Body of pancreas (tissue), 4 donors: ENCODE results near the gene SCIMP. TPM values are rescaled to one million over a fixed set of nuclear protein-coding genes. Genes with fewer than 3 reads are reported as not detected.
A peak's percentile ranks its signal among the peaks of the same experiment; 100 is the strongest.

ENCODE experiments used
- ATAC-seq: fragments of 150-250 bp; one replicate; pipeline ENCODE4 v1.9.1; 2016
- DNase-seq, 4 donors: peaks; one replicate each; pipeline ENCODE4 v3.0.0-alpha.2; 2019
- H3K27ac ChIP-seq, 4 donors: fragments of 200-600 bp; sonication (generic); 1 replicate in 3 of 4; 2 replicates in 1 of 4; pipeline versions ENCODE4 v1.5.1 to v1.6.1; 2016 to 2019; ENCODE audit warnings: mild to moderate bottlenecking in 1 of 4, mixed read lengths in 1 of 4, moderate library complexity in 1 of 4
- H3K27me3 ChIP-seq, 2 donors: fragments of 200-600 bp; sonication (generic); one replicate each; pipeline ENCODE4 v1.6.0; 2016; ENCODE audit warnings: mild to moderate bottlenecking in 1 of 2
- H3K36me3 ChIP-seq, 2 donors: fragments of 200-600 bp; sonication (generic); replicated peaks in 1 of 2; 2 replicates each; pipeline ENCODE4 v1.5.1; 2016; ENCODE audit warnings: low read depth in 2 of 2; ENCODE audit not compliant: insufficient read depth in 1 of 2
- H3K4me1 ChIP-seq: fragments of 200-600 bp; sonication (generic); one replicate; pipeline ENCODE4 v1.6.0; 2016
- H3K4me3 ChIP-seq, 2 donors: fragments of 200-600 bp; sonication (generic); 1 replicate in 1 of 2; 2 replicates in 1 of 2; pipeline ENCODE4 v1.5.1; 2016 to 2019
- H3K9me3 ChIP-seq, 3 donors: fragments of 200-600 bp; sonication (generic); 1 replicate in 2 of 3; 2 replicates in 1 of 3; pipeline ENCODE4 v1.5.1; 2016
- POLR2A ChIP-seq, 3 donors: fragments of 450-650 bp; IDR thresholded peaks; one replicate each; pipeline ENCODE4 v1.6.1; 2016; ENCODE audit warnings: antibody characterized with exemption in 3 of 3, mild to moderate bottlenecking in 2 of 3
- WGBS, 2 donors: methylation state at CpG; one replicate each; pipeline ENCODE4 v1.1.5; 2017; 5-methylcytosine and 5-hydroxymethylcytosine counted together
- intact Hi-C: fragments of 100-400 bp; cut with DNase I; formaldehyde crosslinking; loops from one replicate; pipeline ENCODE4 v1.15.1; 2023
- total RNA-seq, 2 donors: library from RNA; depleted of rRNA; stranded (reverse); fragments of >200 nt; gene quantifications; one replicate each; pipeline ENCODE4 v1.1.0, GENCODE V29; 2016
- TF ChIP-seq, protein P1 (sequence below), 7 experiments: fragments of 450-650 bp in 4 of 7; fragments of 200-600 bp in 3 of 7; sonication (generic) in 3 of 7; IDR thresholded peaks; one replicate each; pipeline ENCODE4 v1.5.1; 2016 to 2019; ENCODE audit warnings: antibody characterized with exemption in 7 of 7

SCIMP gene
- 1 to 10 TPM in 1 of 2 donors, under 1 TPM in 1; 0.33 to 2.1 TPM for total RNA-seq

DNA sequence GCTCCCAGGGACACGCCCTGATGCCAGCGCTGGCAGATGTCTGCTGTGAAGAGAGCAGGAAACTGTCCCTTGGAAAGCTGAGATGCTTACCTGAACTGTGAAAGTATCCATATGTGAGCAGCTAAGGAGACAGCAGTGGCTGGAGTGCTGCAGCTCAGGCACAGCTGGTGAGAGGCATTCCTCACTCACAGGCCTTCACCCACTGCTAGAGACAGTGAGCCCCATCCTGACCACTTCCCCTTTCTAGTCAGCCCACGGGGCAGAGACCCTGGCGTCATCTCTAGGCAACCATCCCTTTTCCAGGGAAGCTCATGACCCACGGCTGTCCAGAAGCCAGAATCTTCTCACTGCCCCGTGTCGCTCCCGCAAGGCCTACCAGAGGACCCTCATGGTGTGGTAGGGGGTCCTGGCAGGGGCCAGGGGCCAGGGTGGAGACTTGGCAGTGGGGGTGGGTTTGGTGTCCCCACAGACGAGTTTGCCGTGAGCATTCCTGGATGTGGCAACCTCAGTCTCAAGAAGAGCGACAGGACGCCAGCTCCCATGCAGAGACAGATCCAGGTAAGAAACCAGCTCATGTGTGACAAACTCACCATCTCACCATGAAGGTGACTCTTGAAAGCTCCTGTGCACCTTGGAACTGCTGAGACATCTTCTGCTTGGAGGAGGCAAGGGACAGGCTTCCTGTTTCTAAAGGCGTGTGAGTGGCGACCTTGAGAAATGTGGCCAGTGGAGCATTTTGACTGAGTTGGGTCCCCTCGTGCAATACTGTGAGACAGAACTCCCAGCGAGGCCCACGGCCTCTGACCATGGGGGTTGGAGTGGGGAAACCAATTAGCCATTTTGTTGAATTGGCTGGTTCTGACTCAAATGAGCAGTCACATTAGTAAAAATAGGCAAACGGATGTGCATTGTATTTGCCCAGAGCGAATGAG is at the start of gene SCIMP:
Gene SCIMP (minus strand): TSS at position 216 of the 932 bp plus-strand sequence. CDS start 105 bp downstream, at position 111.
- peak within 1 kb of the TSS in 1 of 4 donors; percentile 49 for H3K27ac ChIP-seq
- H3K9me3 ChIP-seq: no peaks in the 10 kb centered on the region
- intact Hi-C loops: no loop called here
- H3K27me3 ChIP-seq: no peaks in the 10 kb centered on the region
- peaks cover 7% of the 10 kb centered on the region for H3K4me1 ChIP-seq
- peak in 2 of 4 donors; percentile 14 to 59 for DNase-seq
- 80 to 85% methylated on average over 15 to 17 of the region's 19 CpGs for WGBS, 2 donors
- no peak for ATAC-seq
- H3K36me3 ChIP-seq: no peaks in the 10 kb centered on the region
- TF ChIP-seq, protein P1, sequence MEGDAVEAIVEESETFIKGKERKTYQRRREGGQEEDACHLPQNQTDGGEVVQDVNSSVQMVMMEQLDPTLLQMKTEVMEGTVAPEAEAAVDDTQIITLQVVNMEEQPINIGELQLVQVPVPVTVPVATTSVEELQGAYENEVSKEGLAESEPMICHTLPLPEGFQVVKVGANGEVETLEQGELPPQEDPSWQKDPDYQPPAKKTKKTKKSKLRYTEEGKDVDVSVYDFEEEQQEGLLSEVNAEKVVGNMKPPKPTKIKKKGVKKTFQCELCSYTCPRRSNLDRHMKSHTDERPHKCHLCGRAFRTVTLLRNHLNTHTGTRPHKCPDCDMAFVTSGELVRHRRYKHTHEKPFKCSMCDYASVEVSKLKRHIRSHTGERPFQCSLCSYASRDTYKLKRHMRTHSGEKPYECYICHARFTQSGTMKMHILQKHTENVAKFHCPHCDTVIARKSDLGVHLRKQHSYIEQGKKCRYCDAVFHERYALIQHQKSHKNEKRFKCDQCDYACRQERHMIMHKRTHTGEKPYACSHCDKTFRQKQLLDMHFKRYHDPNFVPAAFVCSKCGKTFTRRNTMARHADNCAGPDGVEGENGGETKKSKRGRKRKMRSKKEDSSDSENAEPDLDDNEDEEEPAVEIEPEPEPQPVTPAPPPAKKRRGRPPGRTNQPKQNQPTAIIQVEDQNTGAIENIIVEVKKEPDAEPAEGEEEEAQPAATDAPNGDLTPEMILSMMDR (IDR thresholded peaks at IDR 0.05): no peak
- peak in 1 of 3 donors; percentile 48 for TF ChIP-seq POLR2A (IDR thresholded peaks at IDR 0.05)
- no peak within 1 kb of the TSS for H3K4me3 ChIP-seq

DNA sequence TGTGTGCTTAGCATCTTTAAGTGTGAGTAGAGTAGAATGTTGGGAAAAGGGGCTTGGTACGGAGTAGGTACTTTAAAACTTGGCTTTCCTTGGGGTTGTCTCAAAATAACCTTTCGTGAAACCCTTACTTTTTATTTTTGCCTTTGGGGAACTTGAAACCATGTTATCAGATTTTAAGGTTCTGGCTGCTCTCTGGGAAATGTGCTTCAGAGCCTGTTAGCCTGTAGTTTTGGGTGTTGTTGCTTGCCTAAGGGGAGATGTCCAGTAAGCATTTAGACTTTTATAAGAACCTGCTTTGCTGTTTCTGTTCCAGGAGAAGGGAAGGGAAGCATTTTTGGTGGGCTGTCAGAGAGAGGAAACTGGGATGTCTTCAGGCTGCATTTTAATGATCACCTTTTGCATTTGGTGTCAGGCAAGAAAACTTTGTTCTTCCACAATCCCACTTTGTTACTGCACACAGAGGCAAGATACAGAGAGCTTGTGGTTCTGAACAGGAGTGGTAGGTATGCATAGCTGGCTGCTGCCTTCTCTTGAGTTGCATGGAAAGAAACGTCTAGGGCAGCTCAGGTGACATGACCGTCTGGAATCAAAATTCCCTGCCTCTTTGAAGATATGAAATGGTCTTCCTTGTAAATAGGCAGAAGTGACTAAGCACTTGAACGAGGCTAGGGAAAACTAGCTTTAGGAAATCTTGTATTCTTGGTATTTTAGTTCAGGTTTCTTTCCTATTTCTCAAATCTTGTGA is 49.1 kb upstream of the SCIMP start:
- Histone ChIP-seq H3K36me3 (no peaks in the 10 kb centered on the region), H3K9me3 (no peaks in the 10 kb centered on the region), H3K27ac (no peak overlapping the region), H3K27me3 (no peaks in the 10 kb centered on the region), H3K4me1 (peaks cover 39% of the 10 kb centered on the region), H3K4me3 (no peak overlapping the region)
- intact Hi-C loops: no loop called here
- no peak for DNase-seq
- 43 to 52% methylated on average over 5 of the region's 5 CpGs for WGBS, 2 donors
- ATAC-seq: no peak
- no peak for TF ChIP-seq POLR2A (IDR thresholded peaks at IDR 0.05)
- TF ChIP-seq, protein P1 (IDR thresholded peaks at IDR 0.05): no peak

GRCh38 chr17:5282642-5283217 is 48.1 kb upstream of the SCIMP start:
- Histone ChIP-seq H3K36me3 (no peaks in the 10 kb centered on the region), H3K27me3 (no peaks in the 10 kb centered on the region), H3K4me3 (peak overlapping the region in 1 of 2 donors; percentile 25), H3K27ac (peak overlapping the region in 3 of 4 donors; percentile 7 to 84 (median 50)), H3K4me1 (peaks cover 39% of the 10 kb centered on the region), H3K9me3 (no peaks in the 10 kb centered on the region)
- DNase-seq (peak; percentile 16 to 31 (median 20)), ATAC-seq (no peak)
- no peak for TF ChIP-seq POLR2A (IDR thresholded peaks at IDR 0.05)
- TF ChIP-seq, protein P1 (IDR thresholded peaks at IDR 0.05): no peak
- intact Hi-C loops: no loop called here
- 2 to 5% methylated on average over 13 to 26 of the region's 34 CpGs for WGBS, 2 donors

DNA sequence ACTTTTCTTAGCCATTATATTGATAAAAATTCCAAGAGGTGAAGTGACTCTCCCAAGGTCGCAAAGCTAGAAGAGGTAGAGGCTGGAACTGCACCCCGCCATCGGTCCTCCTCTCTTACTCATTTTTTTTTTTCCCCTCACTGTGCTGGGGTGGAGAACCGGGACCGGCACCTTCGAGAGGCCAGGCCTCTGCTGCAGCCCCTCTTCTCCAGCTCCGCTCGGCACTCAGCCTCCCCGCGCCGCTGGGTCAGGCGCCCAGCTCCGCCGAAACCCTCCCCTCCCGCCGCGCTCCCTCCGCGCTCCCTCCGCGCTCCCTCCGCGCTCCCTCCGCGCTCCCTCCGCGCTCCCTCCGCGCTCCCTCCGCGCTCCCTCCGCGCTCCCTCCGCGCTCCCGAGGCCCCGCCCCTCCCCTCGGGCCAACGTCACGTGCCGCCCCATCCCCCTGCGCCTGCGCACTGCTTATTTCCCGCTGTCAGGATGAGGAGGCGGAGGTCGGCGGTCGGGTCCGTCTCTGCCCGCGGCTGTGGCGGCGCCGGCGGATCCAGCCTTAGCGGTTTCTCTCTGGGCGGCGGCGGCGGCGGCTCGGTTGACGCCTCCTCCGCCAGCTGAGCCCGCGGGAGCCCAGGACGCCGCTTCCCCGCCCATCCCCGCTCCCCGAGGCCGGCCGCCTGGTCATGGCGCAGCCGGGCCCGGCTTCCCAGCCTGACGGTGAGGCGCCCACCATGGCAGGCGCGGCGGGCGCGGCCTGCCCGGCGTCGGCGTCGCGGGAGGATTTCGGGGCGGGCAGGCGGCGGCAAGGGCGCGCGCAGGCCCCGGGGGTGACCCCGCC is 47.4 kb upstream of the SCIMP start, which contains the start of gene RABEP1:
Gene RABEP1 (plus strand): TSS at position 471 of the 828 bp plus-strand sequence. CDS start 203 bp downstream, at position 674.
- Histone ChIP-seq H3K4me1 (peaks cover 39% of the 10 kb centered on the region), H3K27ac (peak within 1 kb of the TSS; percentile 50 to 89 (median 78)), H3K4me3 (peak within 1 kb of the TSS; percentile 40 to 80), H3K9me3 (no peaks in the 10 kb centered on the region), H3K27me3 (no peaks in the 10 kb centered on the region), H3K36me3 (no peaks in the 10 kb centered on the region)
- peak; percentile 92 to 95 (median 94) for DNase-seq
- WGBS, 2 donors: 1 to 4% methylated on average over 10 to 56 of the region's 98 CpGs
- intact Hi-C loops: no loop called here
- TF ChIP-seq, protein P1 (IDR thresholded peaks at IDR 0.05): peak in 4 of 7 experiments; percentile 24 to 61 (median 36)
- TF ChIP-seq POLR2A (IDR thresholded peaks at IDR 0.05): peak; percentile 65 to 78 (median 69)
- peak; percentile 95 for ATAC-seq
